Astrocyte (in vitro differentiated cells and primary cell): Measurements from ENCODE around the gene CT55.
"Not testable (repeated sequence)": the region's sequence is repeated elsewhere in the genome, so short reads cannot be mapped to it uniquely, and the experiment has no call there.

Source experiments
- EZH2 ChIP-seq: IDR thresholded peaks from 2 replicates; pipeline ENCODE4 v1.6.1; 2012; ENCODE audit warnings: mild to moderate bottlenecking, low read length, inconsistent platforms; ENCODE audit not compliant: insufficient read depth
- TF ChIP-seq, protein P1 (sequence below): IDR thresholded peaks from 2 replicates; pipeline ENCODE4 v1.5.1; 2011; ENCODE audit warnings: low read depth, mild to moderate bottlenecking, inconsistent platforms, low read length, moderate library complexity; ENCODE audit not compliant: insufficient read depth

DNA sequence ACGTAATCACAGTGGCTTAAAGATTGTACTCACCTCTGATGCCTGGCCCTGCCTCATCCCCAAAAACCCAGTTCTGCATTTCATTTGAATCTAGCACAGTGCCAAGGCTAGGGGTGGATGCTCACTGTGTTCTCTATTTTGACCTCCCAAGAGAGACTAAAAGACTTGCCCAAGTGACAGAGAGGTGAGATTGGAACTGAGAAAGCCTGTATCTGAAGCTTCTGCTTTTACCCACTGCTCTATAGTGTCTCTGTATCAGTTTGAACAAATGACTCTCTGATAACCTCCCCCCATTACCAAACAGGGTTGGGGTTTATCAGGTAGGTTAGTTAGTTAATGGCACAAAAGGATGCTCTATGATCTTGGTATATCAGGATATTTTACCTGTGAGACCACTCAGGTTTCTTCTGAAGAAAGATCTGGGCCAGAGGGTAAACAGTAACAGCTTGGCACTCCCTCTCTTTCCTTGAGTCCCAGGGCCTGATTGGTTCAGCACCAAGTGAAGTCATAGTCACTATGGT is 51.1 kb downstream of the CT55 start, which contains the start of gene ETDB:
- TF ChIP-seq, protein P1, sequence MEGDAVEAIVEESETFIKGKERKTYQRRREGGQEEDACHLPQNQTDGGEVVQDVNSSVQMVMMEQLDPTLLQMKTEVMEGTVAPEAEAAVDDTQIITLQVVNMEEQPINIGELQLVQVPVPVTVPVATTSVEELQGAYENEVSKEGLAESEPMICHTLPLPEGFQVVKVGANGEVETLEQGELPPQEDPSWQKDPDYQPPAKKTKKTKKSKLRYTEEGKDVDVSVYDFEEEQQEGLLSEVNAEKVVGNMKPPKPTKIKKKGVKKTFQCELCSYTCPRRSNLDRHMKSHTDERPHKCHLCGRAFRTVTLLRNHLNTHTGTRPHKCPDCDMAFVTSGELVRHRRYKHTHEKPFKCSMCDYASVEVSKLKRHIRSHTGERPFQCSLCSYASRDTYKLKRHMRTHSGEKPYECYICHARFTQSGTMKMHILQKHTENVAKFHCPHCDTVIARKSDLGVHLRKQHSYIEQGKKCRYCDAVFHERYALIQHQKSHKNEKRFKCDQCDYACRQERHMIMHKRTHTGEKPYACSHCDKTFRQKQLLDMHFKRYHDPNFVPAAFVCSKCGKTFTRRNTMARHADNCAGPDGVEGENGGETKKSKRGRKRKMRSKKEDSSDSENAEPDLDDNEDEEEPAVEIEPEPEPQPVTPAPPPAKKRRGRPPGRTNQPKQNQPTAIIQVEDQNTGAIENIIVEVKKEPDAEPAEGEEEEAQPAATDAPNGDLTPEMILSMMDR, result not testable (repeated sequence)
- not testable (repeated sequence) for TF ChIP-seq EZH2
